HFFc6 (cell line): ENCODE measurements around the gene MEF2C. TPM values are rescaled to one million over a fixed set of nuclear protein-coding genes. Genes with fewer than 3 reads are reported as not detected.

Experiments used
- DNase-seq: peaks from one replicate; pipeline ENCODE4 v3.0.0-alpha.2; 2018
- H3K27ac Mint-ChIP-seq: 2 replicates; pipeline ENCODE4 v1.8.0; 2020; ENCODE audit warnings: mild to moderate bottlenecking, mixed read lengths
- H3K27me3 Mint-ChIP-seq: 2 replicates; pipeline ENCODE4 v1.8.0; 2021; ENCODE audit warnings: mild to moderate bottlenecking, moderate library complexity, mixed read lengths; ENCODE audit not compliant: insufficient read depth
- H3K36me3 Mint-ChIP-seq: 2 replicates; pipeline ENCODE4 v1.8.0; 2021; ENCODE audit warnings: low read depth, mixed read lengths
- H3K4me1 Mint-ChIP-seq: 2 replicates; pipeline ENCODE4 v1.8.0; 2020; ENCODE audit warnings: low read depth, mixed read lengths
- H3K4me3 Mint-ChIP-seq: 2 replicates; pipeline ENCODE4 v1.8.0; 2020; ENCODE audit warnings: mild to moderate bottlenecking, moderate library complexity, mixed read lengths
- H3K9me3 Mint-ChIP-seq: 2 replicates; pipeline ENCODE4 v1.8.0; 2020; ENCODE audit warnings: mild to moderate bottlenecking, mixed read lengths
- total RNA-seq, 6 experiments: library from RNA; stranded (reverse); fragmentation: NEBNext Ultra II Directional; extraction: Animal tissue kit (Norgen Biotek cat#: 25700); gene quantifications; 2 replicates in 1 of 6; 3 replicates in 5 of 6; pipeline ENCODE4 v1.2.3, GENCODE V29; 2021
- TF ChIP-seq, protein P1 (sequence below): fragments of 200-600 bp; sonication (generic); IDR thresholded peaks from 2 replicates; pipeline ENCODE4 v1.5.0; 2021; ENCODE audit warnings: antibody characterized with exemption, mild to moderate bottlenecking

Gene MEF2C
- total RNA-seq, 6 experiments from 2014 or later, result 3.6 to 12.6 (median 9.2) TPM

DNA sequence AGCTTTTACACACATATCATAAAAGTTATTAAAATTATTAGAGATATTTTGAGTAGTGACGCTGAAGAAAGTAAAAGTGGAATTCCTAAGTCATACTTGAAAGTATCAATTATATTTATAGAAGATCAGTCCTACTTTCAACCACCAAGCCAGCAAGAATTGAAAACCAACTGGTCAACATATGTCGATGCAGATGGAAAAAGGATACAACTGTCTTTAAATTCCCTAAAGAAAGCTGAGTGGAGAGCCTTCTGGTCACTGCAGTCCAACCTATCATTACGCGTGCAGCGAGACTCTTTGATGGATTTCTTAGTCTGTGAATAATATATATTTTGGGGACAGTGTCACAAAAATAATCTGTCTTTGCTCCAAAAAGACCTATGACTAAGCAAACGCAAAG is 15.3 kb downstream of the MEF2C start:
- H3K9me3 Mint-ChIP-seq, result no peaks in the 10 kb centered on the region
- DNase-seq, result no peak
- TF ChIP-seq, protein P1, sequence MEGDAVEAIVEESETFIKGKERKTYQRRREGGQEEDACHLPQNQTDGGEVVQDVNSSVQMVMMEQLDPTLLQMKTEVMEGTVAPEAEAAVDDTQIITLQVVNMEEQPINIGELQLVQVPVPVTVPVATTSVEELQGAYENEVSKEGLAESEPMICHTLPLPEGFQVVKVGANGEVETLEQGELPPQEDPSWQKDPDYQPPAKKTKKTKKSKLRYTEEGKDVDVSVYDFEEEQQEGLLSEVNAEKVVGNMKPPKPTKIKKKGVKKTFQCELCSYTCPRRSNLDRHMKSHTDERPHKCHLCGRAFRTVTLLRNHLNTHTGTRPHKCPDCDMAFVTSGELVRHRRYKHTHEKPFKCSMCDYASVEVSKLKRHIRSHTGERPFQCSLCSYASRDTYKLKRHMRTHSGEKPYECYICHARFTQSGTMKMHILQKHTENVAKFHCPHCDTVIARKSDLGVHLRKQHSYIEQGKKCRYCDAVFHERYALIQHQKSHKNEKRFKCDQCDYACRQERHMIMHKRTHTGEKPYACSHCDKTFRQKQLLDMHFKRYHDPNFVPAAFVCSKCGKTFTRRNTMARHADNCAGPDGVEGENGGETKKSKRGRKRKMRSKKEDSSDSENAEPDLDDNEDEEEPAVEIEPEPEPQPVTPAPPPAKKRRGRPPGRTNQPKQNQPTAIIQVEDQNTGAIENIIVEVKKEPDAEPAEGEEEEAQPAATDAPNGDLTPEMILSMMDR, result no peak
- no peak overlapping the region for H3K4me3 Mint-ChIP-seq
- H3K27ac Mint-ChIP-seq, result no peak overlapping the region
- H3K27me3 Mint-ChIP-seq, result no peaks in the 10 kb centered on the region
- no peaks in the 10 kb centered on the region for H3K36me3 Mint-ChIP-seq
- no peaks in the 10 kb centered on the region for H3K4me1 Mint-ChIP-seq

DNA sequence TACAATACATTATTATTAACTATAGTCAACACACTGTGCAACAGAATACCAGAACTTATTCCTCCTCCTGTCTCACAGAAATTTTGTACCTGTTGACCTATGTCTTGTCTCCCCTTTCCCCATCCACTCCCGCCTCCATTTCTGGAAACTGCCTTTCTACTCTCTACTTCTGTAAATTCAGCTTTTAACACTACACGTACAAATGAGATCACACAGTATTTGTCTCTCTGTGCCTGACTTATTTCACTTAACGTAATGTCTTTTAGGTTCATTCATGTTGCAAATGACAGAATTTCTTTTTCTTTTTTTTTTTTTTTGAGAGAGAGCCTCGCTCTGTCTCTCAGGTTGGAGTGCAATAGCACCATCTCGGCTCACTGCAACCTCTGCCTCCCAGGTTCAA is 19.5 kb downstream of the MEF2C start:
- Mint-ChIP-seq H3K9me3 (no peaks in the 10 kb centered on the region), H3K4me1 (no peaks in the 10 kb centered on the region), H3K27me3 (no peaks in the 10 kb centered on the region), H3K27ac (no peak overlapping the region), H3K36me3 (no peaks in the 10 kb centered on the region), H3K4me3 (no peak overlapping the region)
- TF ChIP-seq, protein P1, result no peak
- no peak for DNase-seq

GRCh38 chr5:88862547-88863175 is 20.3 kb downstream of the MEF2C start:
- Mint-ChIP-seq H3K4me3 (no peak overlapping the region), H3K36me3 (peaks cover 6% of the 10 kb centered on the region), H3K9me3 (no peaks in the 10 kb centered on the region), H3K27ac (no peak overlapping the region), H3K4me1 (no peaks in the 10 kb centered on the region), H3K27me3 (no peaks in the 10 kb centered on the region)
- TF ChIP-seq, protein P1, result no peak
- DNase-seq, result no peak

DNA sequence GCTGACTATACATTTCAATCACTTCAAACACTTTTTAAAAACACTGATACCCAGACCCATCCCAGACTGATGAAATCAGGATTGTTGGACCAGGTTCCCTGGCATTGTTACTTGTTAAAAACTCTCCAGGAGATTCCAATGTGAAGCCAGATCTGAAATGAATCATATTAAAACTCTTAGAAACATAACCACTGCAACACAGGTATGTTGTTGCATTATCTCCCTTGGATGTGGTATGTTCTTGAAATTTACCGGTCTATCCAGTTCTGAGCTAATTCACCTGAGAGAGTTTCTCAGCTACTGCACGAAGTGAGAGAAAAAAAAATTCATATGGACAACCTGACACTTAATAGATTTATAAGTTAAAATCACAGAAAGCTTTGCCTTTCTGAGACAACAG is 21.8 kb downstream of the MEF2C start:
- Mint-ChIP-seq H3K27ac (no peak overlapping the region), H3K9me3 (peaks cover under 1% of the 10 kb centered on the region), H3K4me3 (no peak overlapping the region), H3K27me3 (no peaks in the 10 kb centered on the region), H3K4me1 (no peaks in the 10 kb centered on the region), H3K36me3 (peaks cover 21% of the 10 kb centered on the region)
- TF ChIP-seq, protein P1, result no peak
- no peak for DNase-seq

DNA sequence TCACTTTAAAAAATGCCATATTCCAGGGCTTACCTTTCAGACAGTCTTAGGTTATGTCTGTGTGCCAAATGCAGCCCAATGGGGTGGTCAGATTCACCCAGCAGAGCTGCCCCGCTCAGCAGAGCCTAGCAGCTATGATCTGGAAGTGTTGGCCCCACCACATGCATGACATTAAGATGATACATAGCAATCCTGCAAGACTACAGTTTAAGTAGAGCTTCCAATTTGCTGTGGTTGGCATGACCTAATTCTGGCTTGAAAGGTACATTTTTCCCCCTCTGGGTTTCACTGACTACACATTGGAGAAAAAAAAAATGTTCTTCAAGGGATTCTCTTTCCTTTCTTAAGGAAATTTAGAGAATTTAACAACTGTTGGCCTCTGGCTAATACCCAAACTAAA is 22.5 kb downstream of the MEF2C start:
- DNase-seq, result no peak
- H3K4me1 Mint-ChIP-seq, result no peaks in the 10 kb centered on the region
- peaks cover 28% of the 10 kb centered on the region for H3K36me3 Mint-ChIP-seq
- H3K4me3 Mint-ChIP-seq, result no peak overlapping the region
- no peaks in the 10 kb centered on the region for H3K27me3 Mint-ChIP-seq
- H3K27ac Mint-ChIP-seq, result no peak overlapping the region
- peaks cover 8% of the 10 kb centered on the region for H3K9me3 Mint-ChIP-seq
- TF ChIP-seq, protein P1, result no peak
